H1 (cell line): ENCODE data around the gene ARHGAP28. TPM values are rescaled to one million over a fixed set of nuclear protein-coding genes. Genes with fewer than 3 reads are reported as not detected.

Source experiments
- CTCF ChIA-PET: fragments of 300-600 bp; sonication (Branson Sonifier 250); formaldehyde crosslinking; loops from one replicate; lab custom pipeline; 2021; ENCODE audit not compliant: partially characterized antibody; lab: Charles Lee
- POLR2A ChIA-PET: fragments of 300-600 bp; sonication (Branson Sonifier 250); formaldehyde crosslinking; loops from one replicate; lab custom pipeline; 2021; ENCODE audit warnings: inconsistent platforms; ENCODE audit not compliant: partially characterized antibody; lab: Charles Lee
- DNase-seq, 2 experiments: peaks; one replicate each; pipeline versions ENCODE4 v3.0.0 to v3.0.0-alpha.2; 2010 to 2022; ENCODE audit warnings: low spot score in 2 of 2, low read depth in 1 of 2, mixed read lengths in 1 of 2
- FAIRE-seq: peaks from 2 replicates; lab custom pipeline; 2011; peaks lifted over from hg19 to GRCh38; lab: Jason Lieb, UNC
- H2AFZ ChIP-seq: 2 replicates; pipeline ENCODE4 v1.8.1; 2012; ENCODE audit warnings: low read length, inconsistent platforms
- H2AK5ac ChIP-seq: 2 replicates; pipeline ENCODE4 v1.6.1; 2013; ENCODE audit warnings: low read depth, low read length
- H2BK120ac ChIP-seq: replicated peaks from 2 replicates; pipeline ENCODE3; 2013; ENCODE audit warnings: low read depth, low read length, inconsistent platforms
- H2BK12ac ChIP-seq: 2 replicates; pipeline ENCODE4 v1.6.1; 2013; ENCODE audit warnings: low read depth, low read length
- H2BK15ac ChIP-seq: 2 replicates; pipeline ENCODE4 v1.6.1; 2013; ENCODE audit warnings: low read length
- H2BK20ac ChIP-seq: 2 replicates; pipeline ENCODE4 v1.6.1; 2013; ENCODE audit warnings: low read length
- H2BK5ac ChIP-seq: 2 replicates; pipeline ENCODE4 v1.6.1; 2013; ENCODE audit warnings: low read depth, low read length
- H3K14ac ChIP-seq: 2 replicates; pipeline ENCODE4 v1.6.1; 2013; ENCODE audit warnings: inconsistent platforms; ENCODE audit not compliant: insufficient read length
- H3K18ac ChIP-seq: 2 replicates; pipeline ENCODE4 v1.6.1; 2013; ENCODE audit warnings: low read length; ENCODE audit errors: extremely low read depth
- H3K23ac ChIP-seq: 2 replicates; pipeline ENCODE4 v1.6.1; 2013; ENCODE audit warnings: inconsistent platforms; ENCODE audit not compliant: insufficient read length
- H3K23me2 ChIP-seq: 2 replicates; pipeline ENCODE4 v1.6.1; 2013; ENCODE audit warnings: low read depth, low read length
- H3K27ac ChIP-seq: 2 replicates; pipeline ENCODE4 v1.6.1; 2011; ENCODE audit warnings: low read depth, low read length, inconsistent platforms
- H3K27me3 ChIP-seq, 4 experiments: replicated peaks in 1 of 4; 1 replicate in 1 of 4; 2 replicates in 3 of 4; pipeline versions ENCODE4 v1.6.1 to v1.8.1; 2011 to 2013; ENCODE audit warnings: low read length in 3 of 4, mild to moderate bottlenecking in 3 of 4, inconsistent platforms in 2 of 4, mixed read lengths in 2 of 4, moderate library complexity in 1 of 4; ENCODE audit not compliant: control insufficient read depth in 3 of 4, insufficient read depth in 3 of 4; ENCODE audit errors: extremely low read depth in 1 of 4
- H3K36me3 ChIP-seq, 4 experiments: 2 replicates each; pipeline versions ENCODE4 v1.6.1 to v1.8.1; 2011 to 2013; ENCODE audit warnings: mild to moderate bottlenecking in 4 of 4, low read length in 3 of 4, moderate library complexity in 2 of 4, control low read depth in 1 of 4, inconsistent platforms in 1 of 4; ENCODE audit not compliant: insufficient read depth in 4 of 4, control insufficient read depth in 2 of 4
- H3K4ac ChIP-seq: replicated peaks from 2 replicates; pipeline ENCODE3; 2013; ENCODE audit warnings: low read length, low read depth, mixed read lengths, inconsistent platforms; ENCODE audit not compliant: insufficient read length
- H3K4me1 ChIP-seq, 4 experiments: replicated peaks in 1 of 4; 1 replicate in 1 of 4; 2 replicates in 3 of 4; pipeline versions ENCODE4 v1.6.1 to v1.8.1; 2011 to 2013; ENCODE audit warnings: low read length in 3 of 4, inconsistent platforms in 2 of 4, mixed read lengths in 1 of 4; ENCODE audit not compliant: insufficient read depth in 4 of 4, control insufficient read depth in 3 of 4
- H3K4me2 ChIP-seq, 2 experiments: 2 replicates each; pipeline versions ENCODE4 v1.6.1 to v1.8.1; 2011 to 2013; ENCODE audit warnings: low read depth in 2 of 2, low read length in 2 of 2, control low read depth in 1 of 2, inconsistent platforms in 1 of 2, mild to moderate bottlenecking in 1 of 2; ENCODE audit not compliant: insufficient read depth in 1 of 2
- H3K4me3 ChIP-seq, 4 experiments: fragments of 200-600, 300-600 bp in 1 of 4; sonication (generic), shearing (Covaris generic), sonication (Bioruptor Twin) in 1 of 4; 2 replicates each; pipeline versions ENCODE4 v1.5.1 to v1.8.1; 2011 to 2016; ENCODE audit warnings: low read length in 4 of 4, low read depth in 3 of 4, control low read depth in 2 of 4, inconsistent platforms in 2 of 4, mild to moderate bottlenecking in 2 of 4, mixed read lengths in 1 of 4, moderate library complexity in 1 of 4; ENCODE audit not compliant: insufficient read depth in 2 of 4; ENCODE audit errors: extremely low read depth in 1 of 4
- H3K56ac ChIP-seq: replicated peaks from 2 replicates; pipeline ENCODE3; 2013; ENCODE audit warnings: low read depth, mild to moderate bottlenecking, mixed read lengths, low read length, inconsistent platforms; ENCODE audit not compliant: insufficient read length
- H3K79me1 ChIP-seq: 2 replicates; pipeline ENCODE4 v1.6.1; 2013; ENCODE audit warnings: low read depth, low read length, control low read depth
- H3K79me2 ChIP-seq, 2 experiments: 2 replicates each; pipeline versions ENCODE4 v1.6.1 to v1.8.1; 2012 to 2013; ENCODE audit warnings: low read length in 2 of 2, mild to moderate bottlenecking in 2 of 2, inconsistent platforms in 1 of 2; ENCODE audit not compliant: insufficient read depth in 2 of 2, control insufficient read depth in 1 of 2
- H3K9ac ChIP-seq, 4 experiments: replicated peaks in 1 of 4; 1 replicate in 1 of 4; 2 replicates in 3 of 4; pipeline versions ENCODE4 v1.6.1 to v1.8.1; 2011 to 2013; ENCODE audit warnings: low read depth in 3 of 4, low read length in 3 of 4, control low read depth in 2 of 4, mild to moderate bottlenecking in 2 of 4, moderate library complexity in 2 of 4, inconsistent platforms in 1 of 4; ENCODE audit errors: extremely low read depth in 1 of 4
- H3K9me3 ChIP-seq, 2 experiments: 2 replicates each; pipeline versions ENCODE4 v1.6.1 to v1.8.1; 2012 to 2013; ENCODE audit warnings: mild to moderate bottlenecking in 2 of 2, moderate library complexity in 2 of 2, control low read depth in 1 of 2, inconsistent platforms in 1 of 2, low read depth in 1 of 2, low read length in 1 of 2, mixed read lengths in 1 of 2; ENCODE audit not compliant: insufficient read depth in 2 of 2
- H4K20me1 ChIP-seq, 2 experiments: replicated peaks in 1 of 2; 2 replicates each; pipeline versions ENCODE3 to v1.8.1; 2011 to 2013; ENCODE audit warnings: inconsistent platforms in 2 of 2, low read length in 2 of 2, mild to moderate bottlenecking in 1 of 2; ENCODE audit not compliant: insufficient read depth in 2 of 2, control insufficient read depth in 1 of 2
- H4K5ac ChIP-seq: 2 replicates; pipeline ENCODE4 v1.6.1; 2013; ENCODE audit warnings: low read length, low read depth, mixed read lengths, inconsistent platforms; ENCODE audit not compliant: insufficient read length
- H4K8ac ChIP-seq: 2 replicates; pipeline ENCODE4 v1.8.0; 2013; ENCODE audit warnings: mild to moderate bottlenecking, moderate library complexity, low read length, inconsistent platforms; ENCODE audit not compliant: insufficient read depth; ENCODE audit errors: extremely low read depth
- H4K91ac ChIP-seq: replicated peaks from 2 replicates; pipeline ENCODE3; 2013; ENCODE audit warnings: low read length, mixed read lengths, inconsistent platforms; ENCODE audit not compliant: insufficient read length
- CBX5 ChIP-seq: fragments of 300-800, 300-1000 bp; sonication (generic); IDR thresholded peaks from 2 replicates; pipeline ENCODE4 v1.7.1; 2016; ENCODE audit warnings: antibody characterized with exemption, low read length, low read depth
- CTBP2 ChIP-seq: IDR thresholded peaks from 2 replicates; pipeline ENCODE4 v1.7.0; 2011; ENCODE audit warnings: borderline replicate concordance, mild to moderate bottlenecking, moderate library complexity, mixed read lengths, low read length; ENCODE audit not compliant: insufficient read depth, insufficient read length
- EGR1 ChIP-seq: IDR thresholded peaks from 2 replicates; pipeline ENCODE4 v1.6.1; 2011; ENCODE audit warnings: low read depth, low read length, borderline replicate concordance
- GABPA ChIP-seq: IDR thresholded peaks from 2 replicates; pipeline ENCODE4 v1.6.1; 2011; ENCODE audit warnings: mild to moderate bottlenecking, low read length, moderate library complexity, borderline replicate concordance; ENCODE audit not compliant: insufficient read depth
- KDM4A ChIP-seq: IDR thresholded peaks from one replicate; pipeline ENCODE4 v1.7.1; 2012; ENCODE audit warnings: low read depth, mild to moderate bottlenecking, moderate library complexity, low read length, inconsistent platforms; ENCODE audit not compliant: severe bottlenecking
- MAX ChIP-seq: IDR thresholded peaks from 2 replicates; pipeline ENCODE4 v1.6.1; 2012; ENCODE audit warnings: inconsistent platforms
- NANOG ChIP-seq: IDR thresholded peaks from 2 replicates; pipeline ENCODE4 v1.6.1; 2011; ENCODE audit warnings: low read length, low read depth, mild to moderate bottlenecking, inconsistent platforms; ENCODE audit not compliant: insufficient read depth, poor library complexity, severe bottlenecking
- POLR2AphosphoS5 ChIP-seq: IDR thresholded peaks from 2 replicates; pipeline ENCODE4 v1.6.1; 2011; ENCODE audit warnings: low read depth, low read length
- RBBP5 ChIP-seq: IDR thresholded peaks from 2 replicates; pipeline ENCODE4 v1.7.1; 2012; ENCODE audit warnings: low read depth, mild to moderate bottlenecking, inconsistent platforms, low read length, moderate library complexity, borderline replicate concordance
- SIRT6 ChIP-seq: IDR thresholded peaks from one replicate; pipeline ENCODE4 v1.7.1; 2012; ENCODE audit warnings: low read length, inconsistent platforms
- TAF1 ChIP-seq: IDR thresholded peaks from 2 replicates; pipeline ENCODE4 v1.6.1; 2011; ENCODE audit warnings: mild to moderate bottlenecking, low read depth, low read length
- TEAD4 ChIP-seq: IDR thresholded peaks from 2 replicates; pipeline ENCODE4 v1.6.1; 2012; ENCODE audit warnings: low read depth, low read length, inconsistent platforms, mixed read lengths
- YY1 ChIP-seq: IDR thresholded peaks from 2 replicates; pipeline ENCODE4 v1.6.1; 2011; ENCODE audit warnings: low read depth, mild to moderate bottlenecking, low read length
- ZNF274 ChIP-seq: IDR thresholded peaks from 2 replicates; pipeline ENCODE4 v1.7.0; 2012; ENCODE audit warnings: low read length, borderline replicate concordance; ENCODE audit errors: extremely low read depth
- WGBS, 2 experiments: shearing (Covaris generic) in 1 of 2; methylation state at CpG; one replicate each; pipeline versions ENCODE4 v1.1.6 to v1.1.7; 2013 to 2015; ENCODE audit warnings: low lambda C conversion rate in 2 of 2, mixed read lengths in 2 of 2, inconsistent platforms in 1 of 2, low coverage in 1 of 2, missing lambda C conversion rate in 1 of 2; ENCODE audit not compliant: insufficient replicate concordance in 2 of 2, insufficient coverage in 1 of 2, insufficient read length in 1 of 2; ENCODE audit errors: extremely low coverage in 1 of 2, missing lambda C conversion rate in 1 of 2; 5-methylcytosine and 5-hydroxymethylcytosine counted together
- polyA plus RNA-seq, 7 experiments: library from polyadenylated mRNA; depleted of rRNA in 3 of 7; stranded (reverse) in 5 of 7; unstranded in 2 of 7; fragments of >200 nt in 5 of 7; fragments of 200-250 nt in 2 of 7; gene quantifications; 1 replicate in 5 of 7; 2 replicates in 1 of 7; 4 replicates in 1 of 7; pipeline versions ENCODE4 v1.2.1 to v1.2.3, GENCODE V29; 2011 to 2013; ENCODE audit warnings: missing spikeins in 2 of 7, mixed read lengths in 2 of 7
- total RNA-seq: library from RNA; stranded (reverse); fragmentation: NEBNext Ultra II Directional; extraction: Animal tissue kit (Norgen Biotek cat#: 25700); gene quantifications from 2 replicates; pipeline ENCODE4 v1.2.1, GENCODE V29; 2021

The ARHGAP28 gene
- total and polyA plus RNA-seq, 2 of the 8 experiments (the other 6 are each of a cell fraction or from before 2014, with no cell fraction given) = 2.9 to 14.4 TPM

GRCh38 chr18:6785001-6785400, 55.5 kb downstream of the ARHGAP28 start:
- no peak overlapping the region for H3K23ac ChIP-seq
- no peak for FAIRE-seq
- no peak overlapping the region for H3K56ac ChIP-seq
- no peak overlapping the region for H2AFZ ChIP-seq
- H3K79me2 ChIP-seq = no peaks in the 10 kb centered on the region
- H3K27ac ChIP-seq = no peak overlapping the region
- no peak overlapping the region for H4K8ac ChIP-seq
- H2BK12ac ChIP-seq = no peak overlapping the region
- no peak overlapping the region for H2BK5ac ChIP-seq
- CTCF ChIA-PET = no interaction called here
- POLR2A ChIA-PET = no interaction called here
- H2BK20ac ChIP-seq = no peak overlapping the region
- TF ChIP-seq MAX (no peak), GABPA (no peak), RBBP5 (no peak), YY1 (no peak), ZNF274 (no peak), NANOG (no peak), CBX5 (no peak), SIRT6 (no peak), KDM4A (no peak), TEAD4 (no peak), CTBP2 (no peak), POLR2AphosphoS5 (no peak), EGR1 (no peak), TAF1 (no peak)
- H3K36me3 ChIP-seq = no peaks in the 10 kb centered on the region
- no peaks in the 10 kb centered on the region for H3K27me3 ChIP-seq
- no peak overlapping the region for H4K91ac ChIP-seq
- H3K79me1 ChIP-seq = no peaks in the 10 kb centered on the region
- H3K23me2 ChIP-seq = no peaks in the 10 kb centered on the region
- H3K9me3 ChIP-seq = no peaks in the 10 kb centered on the region
- H3K4ac ChIP-seq = peak overlapping the region; percentile 61
- no peak overlapping the region for H2BK120ac ChIP-seq
- no peaks in the 10 kb centered on the region for H4K20me1 ChIP-seq
- no peak overlapping the region for H2AK5ac ChIP-seq
- H4K5ac ChIP-seq = no peak overlapping the region
- WGBS, 2 experiments = 69% methylated on average over 2 of the region's 2 CpGs; no CpG with 5 or more reads in 1 of the 2 experiments
- H3K9ac ChIP-seq = no peak overlapping the region
- DNase-seq = no peak
- H3K4me3 ChIP-seq = no peak overlapping the region
- no peak overlapping the region for H3K14ac ChIP-seq
- H3K18ac ChIP-seq = no peak overlapping the region
- no peak overlapping the region for H2BK15ac ChIP-seq
- peaks cover 5 to 12% (median 6%) of the 10 kb centered on the region in 4 experiments for H3K4me1 ChIP-seq
- H3K4me2 ChIP-seq = no peak overlapping the region
